Measurements from ENCODE around the gene PLCG1.

GRCh38 chr20:41224281-41224680, 86.9 kb downstream of the PLCG1 start:
- TF ChIP-seq CTCF (IDR thresholded peaks at IDR 0.05; ENCODE audit: low read depth, low read length) (no peak), EZH2phosphoT487 (IDR thresholded peaks at IDR 0.05; ENCODE audit: low read depth) (no peak)
